Gastroesophageal sphincter (tissue), 4 donors: ENCODE results near the gene TMEM147. TPM values are rescaled to one million over a fixed set of nuclear protein-coding genes. Genes with fewer than 3 reads are reported as not detected.

Source experiments
- ATAC-seq: fragments of 150-250 bp; one replicate; pipeline ENCODE4 v1.9.1; 2016; ENCODE audit warnings: mild to moderate bottlenecking, moderate library complexity
- H3K27ac ChIP-seq, 4 donors: fragments of 200-600 bp; sonication (generic) in 3 of 4; 1 replicate in 3 of 4; 2 replicates in 1 of 4; pipeline ENCODE4 v1.5.1; 2016 to 2019
- H3K27me3 ChIP-seq: fragments of 200-600 bp; sonication (generic); one replicate; pipeline ENCODE4 v1.5.1; 2019
- H3K36me3 ChIP-seq, 2 donors: fragments of 200-600 bp; sonication (generic); one replicate each; pipeline ENCODE4 v1.5.1; 2019; ENCODE audit warnings: control low read depth in 1 of 2
- H3K4me1 ChIP-seq, 3 donors: fragments of 200-600 bp; sonication (generic); 1 replicate in 2 of 3; 2 replicates in 1 of 3; pipeline ENCODE4 v1.5.1; 2016 to 2019; ENCODE audit warnings: control low read depth in 2 of 3
- H3K4me3 ChIP-seq, 2 donors: fragments of 200-600 bp; sonication (generic); one replicate each; pipeline ENCODE4 v1.5.1; 2019; ENCODE audit warnings: mild to moderate bottlenecking in 1 of 2, moderate library complexity in 1 of 2
- H3K9me3 ChIP-seq, 3 donors: fragments of 200-600 bp; sonication (generic); one replicate each; pipeline ENCODE4 v1.5.1; 2017 to 2019; ENCODE audit warnings: control low read depth in 2 of 3
- CTCF ChIP-seq, 4 experiments: fragments of 200-600 bp in 2 of 4; fragments of 450-650 bp in 2 of 4; sonication (generic) in 1 of 4; IDR thresholded peaks; one replicate each; pipeline ENCODE4 v1.5.1; 2017 to 2019; ENCODE audit warnings: antibody characterized with exemption in 4 of 4, mild to moderate bottlenecking in 2 of 4, moderate library complexity in 2 of 4
- EP300 ChIP-seq: sonication (generic); formaldehyde crosslinking; IDR thresholded peaks from one replicate; pipeline ENCODE4 v1.6.1; 2017; ENCODE audit warnings: antibody characterized with exemption, mild to moderate bottlenecking
- POLR2A ChIP-seq, 2 donors: fragments of 450-650 bp; IDR thresholded peaks; one replicate each; pipeline ENCODE4 v1.6.1; 2017; ENCODE audit warnings: antibody characterized with exemption in 2 of 2, mild to moderate bottlenecking in 2 of 2, moderate library complexity in 1 of 2
- POLR2AphosphoS5 ChIP-seq: sonication (generic); formaldehyde crosslinking; IDR thresholded peaks from one replicate; pipeline ENCODE4 v1.6.1; 2017; ENCODE audit warnings: antibody characterized with exemption
- WGBS, 2 donors: methylation state at CpG; one replicate each; pipeline ENCODE4 v1.1.5; 2018; ENCODE audit warnings: low coverage in 1 of 2; 5-methylcytosine and 5-hydroxymethylcytosine counted together
- total RNA-seq, 4 donors: library from RNA; depleted of rRNA; stranded (reverse); fragments of >200 nt; gene quantifications; one replicate each; pipeline ENCODE4 v1.1.0, GENCODE V29; 2016

The TMEM147 gene
- total RNA-seq, 4 donors from 2014 or later, result 60.0 to 82.6 (median 64.1) TPM

DNA sequence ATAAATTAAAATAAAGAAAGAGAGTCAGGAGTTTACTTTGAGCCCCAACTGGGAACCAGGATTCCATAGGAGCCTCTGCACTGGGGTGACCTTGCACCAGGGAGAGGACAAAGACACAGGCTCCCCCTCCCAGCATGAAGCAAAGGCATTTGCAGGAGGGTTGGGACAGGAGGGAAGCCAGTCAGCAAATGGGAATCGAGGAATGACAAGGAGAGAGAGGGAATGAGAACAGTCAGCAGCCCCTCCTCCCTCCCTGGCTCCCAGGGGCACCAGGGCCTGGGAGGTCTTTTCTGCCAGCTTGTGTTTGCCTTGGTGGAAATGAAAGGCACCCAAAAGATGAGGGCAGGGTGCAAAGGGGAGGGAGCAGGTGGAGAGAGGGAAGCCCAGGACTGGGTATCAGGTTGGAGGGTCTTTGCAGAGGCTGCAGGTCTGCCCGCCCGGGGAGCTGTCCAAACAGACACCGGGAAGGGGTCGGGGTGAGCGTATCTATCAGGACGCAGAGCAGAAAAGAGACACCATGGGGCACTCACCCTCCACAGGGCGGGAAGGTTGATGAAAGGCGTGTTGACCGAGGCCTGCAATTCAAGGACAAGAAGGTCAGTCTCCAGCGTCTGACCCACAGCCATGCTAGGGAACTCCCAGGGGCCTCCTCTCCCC is 21.1 kb upstream of the TMEM147 start:
- 0% methylated on average over 1 of the region's 11 CpGs; no CpG with 5 or more reads in 1 of the 2 donors for WGBS, 2 donors
- Histone ChIP-seq H3K9me3 (no peaks in the 10 kb centered on the region), H3K4me1 (no peaks in the 10 kb centered on the region), H3K27me3 (peaks cover 78% of the 10 kb centered on the region), H3K36me3 (no peaks in the 10 kb centered on the region), H3K4me3 (no peak overlapping the region), H3K27ac (no peak overlapping the region)
- no peak for TF ChIP-seq POLR2A (IDR thresholded peaks at IDR 0.05)
- no peak for TF ChIP-seq CTCF (IDR thresholded peaks at IDR 0.05)
- TF ChIP-seq EP300, result no peak
- TF ChIP-seq POLR2AphosphoS5, result no peak
- ATAC-seq, result no peak

- WGBS, 2 donors, result 80% methylated on average over 1 of the region's 4 CpGs; no CpG with 5 or more reads in 1 of the 2 donors
- no peaks in the 10 kb centered on the region for H3K36me3 ChIP-seq
- H3K27me3 ChIP-seq, result peaks cover 82% of the 10 kb centered on the region
These were observed 19.6 kb upstream of the TMEM147 start for GRCh38 chr19:35525873-35526272.

DNA sequence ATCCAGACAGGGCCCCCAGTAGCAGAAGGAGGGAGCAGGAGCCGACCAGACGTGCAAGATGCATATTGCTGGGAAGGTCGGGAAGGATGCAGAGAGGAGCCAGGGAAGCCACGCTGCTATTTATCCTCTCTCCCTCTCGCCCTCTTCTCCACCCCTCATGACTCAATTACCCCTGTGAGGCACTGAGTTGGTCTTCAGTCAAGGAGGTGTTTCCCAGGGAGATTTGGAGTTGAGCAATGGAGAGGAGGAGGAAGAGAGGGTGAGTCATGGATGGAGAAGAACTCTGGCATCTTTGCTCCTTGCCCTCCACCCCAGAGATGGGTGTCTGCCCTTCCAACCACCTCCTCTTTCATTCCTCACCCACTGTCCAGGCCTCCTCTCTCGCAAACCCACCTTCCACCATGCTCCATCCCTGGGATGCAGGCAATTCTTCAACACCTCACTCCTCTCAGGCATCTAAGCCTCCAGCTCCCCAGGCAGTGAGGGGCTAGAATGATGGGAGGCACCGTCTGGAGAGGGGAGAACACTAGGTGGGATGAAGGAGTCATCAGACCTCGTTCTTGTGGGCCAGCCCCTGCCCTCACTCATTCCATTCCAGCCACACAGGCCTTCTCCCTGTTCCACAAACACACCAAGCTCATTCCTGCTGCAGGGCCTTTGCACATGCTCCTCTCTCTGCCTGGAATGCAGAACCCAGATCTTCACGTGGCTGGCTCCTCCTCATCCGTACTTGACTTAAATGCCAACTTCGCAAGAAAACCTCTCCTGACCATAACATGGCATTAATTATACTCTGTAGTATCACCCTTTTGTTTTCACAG is 17.0 kb upstream of the TMEM147 start, which contains the start of gene SBSN:
TSS of gene SBSN (minus strand) at position 94 of the 821 bp plus-strand sequence. CDS start at position 64, 30 bp downstream.
- no peak for ATAC-seq
- 70 to 78% methylated on average over 9 of the region's 11 CpGs for WGBS, 2 donors
- Histone ChIP-seq H3K4me1 (peaks cover 0 to under 1% (median 0%) of the 10 kb centered on the region in 3 donors), H3K4me3 (no peak within 1 kb of the TSS), H3K9me3 (no peaks in the 10 kb centered on the region), H3K27me3 (peaks cover 100% of the 10 kb centered on the region), H3K36me3 (no peaks in the 10 kb centered on the region), H3K27ac (no peak within 1 kb of the TSS)
- TF ChIP-seq POLR2A (IDR thresholded peaks at IDR 0.05), result no peak
- no peak for TF ChIP-seq POLR2AphosphoS5
- no peak for TF ChIP-seq EP300
- no peak for TF ChIP-seq CTCF (IDR thresholded peaks at IDR 0.05)

More at GRCh38 chr19:35525873-35526272, 19.6 kb upstream of the TMEM147 start:
- Histone ChIP-seq H3K27ac (no peak overlapping the region), H3K4me3 (no peak overlapping the region), H3K9me3 (no peaks in the 10 kb centered on the region), H3K4me1 (no peaks in the 10 kb centered on the region)
- no peak for ATAC-seq
- TF ChIP-seq POLR2A (IDR thresholded peaks at IDR 0.05), result no peak
- TF ChIP-seq CTCF (IDR thresholded peaks at IDR 0.05), result no peak
- no peak for TF ChIP-seq POLR2AphosphoS5
- no peak for TF ChIP-seq EP300

- no peak overlapping the region for H3K27ac ChIP-seq
- WGBS, 2 donors, result 59 to 76% methylated on average over 4 to 11 of the region's 19 CpGs
- TF ChIP-seq POLR2AphosphoS5, result no peak
- TF ChIP-seq EP300, result no peak
- no peak for TF ChIP-seq POLR2A (IDR thresholded peaks at IDR 0.05)
- TF ChIP-seq CTCF (IDR thresholded peaks at IDR 0.05), result no peak
- no peak for ATAC-seq
- peaks cover 100% of the 10 kb centered on the region for H3K27me3 ChIP-seq
- H3K36me3 ChIP-seq, result no peaks in the 10 kb centered on the region
- H3K4me1 ChIP-seq, result peaks cover 0 to 8% (median 0%) of the 10 kb centered on the region in 3 donors
- H3K4me3 ChIP-seq, result no peak overlapping the region
- H3K9me3 ChIP-seq, result no peaks in the 10 kb centered on the region
These were observed 15.9 kb upstream of the TMEM147 start for GRCh38 chr19:35529241-35530218.
